H9 (cell line): Measurements from ENCODE around the gene RYR1. TPM values are rescaled to one million over a fixed set of nuclear protein-coding genes. Genes with fewer than 3 reads are reported as not detected.
A peak's percentile ranks its signal among the peaks of the same experiment; 100 is the strongest.

ENCODE experiments used
- DNase-seq: peaks from one replicate; pipeline ENCODE4 v3.0.0-alpha.2; 2017
- H2AFZ ChIP-seq: one replicate; pipeline ENCODE4 v1.6.1; 2013; ENCODE audit warnings: mild to moderate bottlenecking, low read length, control low read depth, moderate library complexity
- H2AK5ac ChIP-seq: 2 replicates; pipeline ENCODE4 v1.6.1; 2013; ENCODE audit warnings: low read length, control low read depth, mixed read lengths; ENCODE audit not compliant: insufficient read length
- H2BK120ac ChIP-seq: one replicate; pipeline ENCODE4 v1.6.1; 2013; ENCODE audit warnings: low read depth, mild to moderate bottlenecking, low read length, control low read depth, inconsistent platforms; ENCODE audit not compliant: poor library complexity, severe bottlenecking
- H2BK12ac ChIP-seq: 2 replicates; pipeline ENCODE4 v1.6.1; 2013; ENCODE audit warnings: low read length, control low read depth, mixed read lengths, low read depth; ENCODE audit not compliant: insufficient read length
- H2BK15ac ChIP-seq: 2 replicates; pipeline ENCODE4 v1.6.1; 2013; ENCODE audit warnings: low read depth, low read length, control low read depth
- H2BK20ac ChIP-seq: one replicate; pipeline ENCODE4 v1.6.1; 2013; ENCODE audit warnings: low read depth, mild to moderate bottlenecking, low read length, control low read depth, inconsistent platforms; ENCODE audit not compliant: poor library complexity, severe bottlenecking
- H2BK5ac ChIP-seq: 2 replicates; pipeline ENCODE4 v1.6.1; 2013; ENCODE audit warnings: low read length, control low read depth, mixed read lengths; ENCODE audit not compliant: insufficient read length
- H3K14ac ChIP-seq: 2 replicates; pipeline ENCODE4 v1.6.1; 2013; ENCODE audit warnings: low read length, control low read depth; ENCODE audit not compliant: insufficient read depth
- H3K18ac ChIP-seq: 2 replicates; pipeline ENCODE4 v1.6.1; 2013; ENCODE audit warnings: low read depth, mild to moderate bottlenecking, mixed read lengths, low read length, control low read depth; ENCODE audit not compliant: insufficient read length
- H3K23ac ChIP-seq: 2 replicates; pipeline ENCODE4 v1.6.1; 2013; ENCODE audit warnings: low read length, control low read depth, mixed read lengths, low read depth; ENCODE audit not compliant: insufficient read length
- H3K23me2 ChIP-seq: 2 replicates; pipeline ENCODE4 v1.6.1; 2013; ENCODE audit warnings: low read depth, mild to moderate bottlenecking, mixed read lengths, low read length, control low read depth; ENCODE audit not compliant: insufficient read length, poor library complexity, severe bottlenecking
- H3K27ac ChIP-seq: 2 replicates; pipeline ENCODE4 v1.5.1; 2013; ENCODE audit warnings: low read length, control low read depth, mixed read lengths, low read depth; ENCODE audit not compliant: insufficient read length
- H3K27me3 ChIP-seq: 2 replicates; pipeline ENCODE4 v1.6.1; 2013; ENCODE audit warnings: low read length, control low read depth, inconsistent platforms; ENCODE audit not compliant: insufficient read depth
- H3K4ac ChIP-seq: 2 replicates; pipeline ENCODE4 v1.6.1; 2013; ENCODE audit warnings: low read depth, mild to moderate bottlenecking, control low read depth, inconsistent platforms, low read length, moderate library complexity
- H3K4me1 ChIP-seq: 2 replicates; pipeline ENCODE4 v1.6.1; 2013; ENCODE audit warnings: low read length, control low read depth, inconsistent platforms; ENCODE audit not compliant: insufficient read depth
- H3K4me2 ChIP-seq: 2 replicates; pipeline ENCODE4 v1.6.1; 2013; ENCODE audit warnings: low read length, control low read depth, mixed read lengths; ENCODE audit not compliant: insufficient read length, insufficient read depth
- H3K56ac ChIP-seq: 2 replicates; pipeline ENCODE4 v1.6.1; 2013; ENCODE audit warnings: low read depth, mild to moderate bottlenecking, mixed read lengths, low read length, control low read depth; ENCODE audit not compliant: insufficient read length
- H3K79me1 ChIP-seq: 2 replicates; pipeline ENCODE4 v1.6.1; 2013; ENCODE audit warnings: low read depth, mild to moderate bottlenecking, moderate library complexity, low read length, control low read depth, inconsistent platforms; ENCODE audit not compliant: insufficient read depth, poor library complexity, severe bottlenecking
- H3K79me2 ChIP-seq: 2 replicates; pipeline ENCODE4 v1.6.1; 2013; ENCODE audit warnings: low read length, control low read depth, inconsistent platforms; ENCODE audit not compliant: insufficient read depth
- H3K9ac ChIP-seq: 2 replicates; pipeline ENCODE4 v1.6.1; 2013; ENCODE audit warnings: low read length, control low read depth, mixed read lengths; ENCODE audit not compliant: insufficient read length; ENCODE audit errors: extremely low read depth
- H3K9me3 ChIP-seq: one replicate; pipeline ENCODE4 v1.6.1; 2013; ENCODE audit warnings: low read depth, low read length, inconsistent platforms; ENCODE audit not compliant: control insufficient read depth
- H3T11ph ChIP-seq: one replicate; pipeline ENCODE4 v1.6.1; 2013; ENCODE audit warnings: mild to moderate bottlenecking, low read length, control low read depth, inconsistent platforms
- H4K20me1 ChIP-seq: one replicate; pipeline ENCODE4 v1.6.1; 2013; ENCODE audit not compliant: control insufficient read depth, insufficient read length, insufficient read depth
- H4K5ac ChIP-seq: 2 replicates; pipeline ENCODE4 v1.6.1; 2013; ENCODE audit warnings: low read depth, mild to moderate bottlenecking, mixed read lengths, low read length, control low read depth; ENCODE audit not compliant: insufficient read length
- H4K8ac ChIP-seq: replicated peaks from 2 replicates; pipeline ENCODE4 v1.6.1; 2013; ENCODE audit warnings: low read length, control low read depth, mixed read lengths, low read depth; ENCODE audit not compliant: insufficient read length
- H4K91ac ChIP-seq: 2 replicates; pipeline ENCODE4 v1.6.1; 2013; ENCODE audit warnings: low read depth, mild to moderate bottlenecking, moderate library complexity, mixed read lengths, low read length, control low read depth; ENCODE audit not compliant: insufficient read length
- H3K27ac Mint-ChIP-seq, 3 experiments: 2 replicates in 2 of 3; 3 replicates in 1 of 3; pipeline ENCODE4 v1.8.0; 2020 to 2021; ENCODE audit warnings: mixed read lengths in 3 of 3, mild to moderate bottlenecking in 1 of 3, moderate library complexity in 1 of 3
- H3K27me3 Mint-ChIP-seq: 2 replicates; pipeline ENCODE4 v1.8.0; 2021; ENCODE audit warnings: low read depth, mild to moderate bottlenecking, moderate library complexity, mixed read lengths
- H3K36me3 Mint-ChIP-seq, 3 experiments: 2 replicates in 2 of 3; 3 replicates in 1 of 3; pipeline ENCODE4 v1.8.0; 2020 to 2021; ENCODE audit warnings: low read depth in 3 of 3, mixed read lengths in 3 of 3; ENCODE audit not compliant: insufficient read depth in 1 of 3
- H3K4me1 Mint-ChIP-seq, 2 experiments: 2 replicates each; pipeline ENCODE4 v1.8.0; 2020; ENCODE audit warnings: mixed read lengths in 2 of 2
- H3K4me3 Mint-ChIP-seq, 2 experiments: 2 replicates in 1 of 2; 3 replicates in 1 of 2; pipeline ENCODE4 v1.8.0; 2020 to 2021; ENCODE audit warnings: mild to moderate bottlenecking in 2 of 2, mixed read lengths in 2 of 2, moderate library complexity in 1 of 2
- H3K9me3 Mint-ChIP-seq, 2 experiments: 2 replicates in 1 of 2; 3 replicates in 1 of 2; pipeline ENCODE4 v1.8.0; 2020; ENCODE audit warnings: mild to moderate bottlenecking in 2 of 2, mixed read lengths in 2 of 2, moderate library complexity in 1 of 2
- CTCF ChIP-seq: fragments of 200-600 bp; sonication (generic); conservative IDR thresholded peaks from 3 replicates; pipeline ENCODE4 v1.8.0; 2021; ENCODE audit warnings: antibody characterized with exemption, mild to moderate bottlenecking
- WGBS: extraction: QIAGEN DNeasy Blood & Tissue Kit; methylation state at CpG from one replicate; pipeline ENCODE4 v1.1.7; 2013; ENCODE audit warnings: missing lambda C conversion rate, low lambda C conversion rate, mixed read lengths; ENCODE audit not compliant: insufficient read length; ENCODE audit errors: extremely low coverage; 5-methylcytosine and 5-hydroxymethylcytosine counted together
- total RNA-seq: library from RNA; stranded (reverse); gene quantifications from 2 replicates; pipeline ENCODE4 v1.2.1, GENCODE V29; 2021

The RYR1 gene
- total RNA-seq, 1 experiment from 2014 or later = 8.9 TPM

DNA sequence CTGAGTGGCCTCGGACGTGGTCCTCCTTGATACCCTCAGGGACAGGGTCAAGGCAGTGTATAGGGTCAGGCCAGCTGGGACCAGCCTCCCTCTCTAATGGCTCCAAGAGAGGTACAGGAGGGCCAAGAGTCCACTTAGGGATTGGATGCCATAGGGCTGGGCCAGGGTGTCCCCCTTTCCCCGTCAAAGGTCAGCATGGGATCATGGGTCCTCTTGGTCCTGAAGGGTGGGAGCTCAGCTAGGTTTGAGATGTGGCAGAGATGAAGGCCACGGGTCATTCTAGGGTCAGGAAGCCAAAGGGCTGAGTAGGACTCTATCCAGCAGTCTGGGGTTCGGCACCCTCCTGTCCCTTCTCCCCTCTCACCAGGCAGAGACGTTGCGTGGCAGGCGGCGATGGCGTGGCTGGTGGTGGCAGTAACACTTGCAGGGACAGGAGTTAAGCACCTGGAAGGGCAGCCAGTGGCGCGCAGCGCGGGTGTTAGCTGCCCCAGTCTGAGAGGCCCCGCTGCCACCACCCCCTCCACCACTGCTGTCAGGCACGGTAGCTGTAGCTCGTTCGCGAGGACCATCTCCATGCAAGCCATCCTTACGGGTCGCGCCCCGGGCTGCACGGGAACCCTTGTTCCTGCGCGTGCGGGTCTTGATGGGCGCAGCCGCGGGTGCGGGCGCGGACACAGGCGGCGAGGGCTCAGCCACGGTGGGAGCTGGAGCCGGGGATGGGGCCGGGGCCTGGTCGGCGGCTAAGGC is 48.3 kb upstream of the RYR1 start:
- Histone ChIP-seq H4K8ac (no peak overlapping the region), H3K4me1 (no peaks in the 10 kb centered on the region; the same call in 1 of the 2 replicates), H2BK5ac (no peak overlapping the region), H3K23ac (no peak overlapping the region), H2BK15ac (no peak overlapping the region), H4K5ac (no peak overlapping the region), H2BK12ac (no peak overlapping the region), H3K23me2 (peaks cover 35% of the 10 kb centered on the region), H3K79me2 (no peaks in the 10 kb centered on the region; the same call in 1 of the 2 replicates), H3K9ac (no peak overlapping the region), H3K56ac (no peak overlapping the region), H2BK20ac (no peak overlapping the region), H3K4ac (no peak overlapping the region), H2AFZ (no peak overlapping the region), H2BK120ac (no peak overlapping the region), H2AK5ac (no peak overlapping the region), H3K14ac (no peak overlapping the region), H3T11ph (no peak overlapping the region), H3K18ac (no peak overlapping the region), H3K27ac (no peak overlapping the region), H4K91ac (no peak overlapping the region), H3K9me3 (no peaks in the 10 kb centered on the region), H3K79me1 (no peaks in the 10 kb centered on the region), H3K27me3 (no peaks in the 10 kb centered on the region), H3K4me2 (no peak overlapping the region), H4K20me1 (no peaks in the 10 kb centered on the region)
- no peak for TF ChIP-seq CTCF
- no peak overlapping the region for H3K4me3 Mint-ChIP-seq
- H3K9me3 Mint-ChIP-seq = no peaks in the 10 kb centered on the region
- peaks cover 2% of the 10 kb centered on the region; the same call in 1 of the 2 replicates for H3K27me3 Mint-ChIP-seq
- H3K27ac Mint-ChIP-seq = no peak overlapping the region
- H3K36me3 Mint-ChIP-seq = peaks cover 17 to 43% (median 35%) of the 10 kb centered on the region in 3 experiments; a peak in 6 of 7 replicates
- H3K4me1 Mint-ChIP-seq = peaks cover 15 to 25% of the 10 kb centered on the region in 2 experiments
- peak; percentile 51 for DNase-seq
- no CpG with 5 or more reads among the region's 40 CpGs for WGBS
